ENCODE results near the gene NPM3.

GRCh38 chr10:101826852-101827434, 43.7 kb upstream of the NPM3 start:
- TF ChIP-seq POLR2AphosphoS5 (IDR thresholded peaks at IDR 0.05): no peak
- TF ChIP-seq, protein P1, sequence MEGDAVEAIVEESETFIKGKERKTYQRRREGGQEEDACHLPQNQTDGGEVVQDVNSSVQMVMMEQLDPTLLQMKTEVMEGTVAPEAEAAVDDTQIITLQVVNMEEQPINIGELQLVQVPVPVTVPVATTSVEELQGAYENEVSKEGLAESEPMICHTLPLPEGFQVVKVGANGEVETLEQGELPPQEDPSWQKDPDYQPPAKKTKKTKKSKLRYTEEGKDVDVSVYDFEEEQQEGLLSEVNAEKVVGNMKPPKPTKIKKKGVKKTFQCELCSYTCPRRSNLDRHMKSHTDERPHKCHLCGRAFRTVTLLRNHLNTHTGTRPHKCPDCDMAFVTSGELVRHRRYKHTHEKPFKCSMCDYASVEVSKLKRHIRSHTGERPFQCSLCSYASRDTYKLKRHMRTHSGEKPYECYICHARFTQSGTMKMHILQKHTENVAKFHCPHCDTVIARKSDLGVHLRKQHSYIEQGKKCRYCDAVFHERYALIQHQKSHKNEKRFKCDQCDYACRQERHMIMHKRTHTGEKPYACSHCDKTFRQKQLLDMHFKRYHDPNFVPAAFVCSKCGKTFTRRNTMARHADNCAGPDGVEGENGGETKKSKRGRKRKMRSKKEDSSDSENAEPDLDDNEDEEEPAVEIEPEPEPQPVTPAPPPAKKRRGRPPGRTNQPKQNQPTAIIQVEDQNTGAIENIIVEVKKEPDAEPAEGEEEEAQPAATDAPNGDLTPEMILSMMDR (IDR thresholded peaks at IDR 0.05): no peak
